Measurements from ENCODE around the gene CDH23.

DNA sequence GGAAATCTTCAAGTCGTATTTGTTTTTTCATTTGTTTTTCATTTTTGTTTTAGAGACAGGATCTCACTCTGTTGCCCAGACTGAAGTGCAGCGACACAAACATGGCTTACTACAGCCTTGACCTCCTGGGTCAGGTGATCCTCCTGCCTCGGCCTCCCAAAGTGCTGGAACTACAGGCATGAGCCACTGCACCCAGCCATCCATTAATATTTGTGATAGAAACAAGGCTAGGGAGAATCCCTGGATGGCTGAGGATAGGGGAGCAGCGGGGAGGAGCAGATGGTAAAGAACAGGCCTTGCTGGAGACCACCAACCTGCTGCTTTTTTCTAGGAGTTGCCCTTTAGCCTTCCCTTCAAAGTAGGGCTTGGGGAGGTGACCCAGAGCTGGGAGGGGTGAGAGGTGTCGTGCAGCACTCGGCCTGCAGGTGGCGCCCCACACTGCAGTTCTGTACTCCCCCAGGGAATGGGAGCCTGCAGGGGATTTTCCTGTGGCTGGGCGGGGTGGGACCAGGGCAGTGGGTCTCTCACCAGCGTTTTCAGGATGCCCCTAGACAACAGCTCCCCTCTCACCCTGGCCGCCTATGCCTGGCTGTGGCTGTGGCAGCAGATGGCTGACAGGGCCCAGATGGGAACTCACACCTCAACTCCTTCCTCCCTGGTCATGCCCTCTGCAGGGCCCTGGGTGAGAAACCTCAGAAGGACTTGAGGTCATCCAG is 12.6 kb upstream of the CDH23 start:
- TF ChIP-seq FOXA1 (IDR thresholded peaks at IDR 0.05) (no peak), FOXK2 (IDR thresholded peaks at IDR 0.05) (no peak), FOXM1 (IDR thresholded peaks at IDR 0.05; ENCODE audit: borderline replicate concordance) (no peak), SP1 (IDR thresholded peaks at IDR 0.05) (no peak), LEF1 (IDR thresholded peaks at IDR 0.05; ENCODE audit: borderline replicate concordance) (no peak), ARNT (IDR thresholded peaks at IDR 0.05) (no peak), L3MBTL2 (conservative IDR thresholded peaks at IDR 0.05) (no peak), BHLHE40 (IDR thresholded peaks at IDR 0.05; ENCODE audit: borderline replicate concordance) (no peak), ELF4 (IDR thresholded peaks at IDR 0.05) (no peak), CTBP1 (IDR thresholded peaks at IDR 0.05; ENCODE audit: borderline replicate concordance) (no peak)

Data from HEK293T (cell line).